ENCODE measurements around the gene SLC44A2. TPM values are rescaled to one million over a fixed set of nuclear protein-coding genes. Genes with fewer than 3 reads are reported as not detected.

Gene SLC44A2
- total RNA-seq, 3 donors from 2014 or later (not counting 1 experiment from before 2014, with no cell fraction given): 231 to 306 (median 279) TPM

DNA sequence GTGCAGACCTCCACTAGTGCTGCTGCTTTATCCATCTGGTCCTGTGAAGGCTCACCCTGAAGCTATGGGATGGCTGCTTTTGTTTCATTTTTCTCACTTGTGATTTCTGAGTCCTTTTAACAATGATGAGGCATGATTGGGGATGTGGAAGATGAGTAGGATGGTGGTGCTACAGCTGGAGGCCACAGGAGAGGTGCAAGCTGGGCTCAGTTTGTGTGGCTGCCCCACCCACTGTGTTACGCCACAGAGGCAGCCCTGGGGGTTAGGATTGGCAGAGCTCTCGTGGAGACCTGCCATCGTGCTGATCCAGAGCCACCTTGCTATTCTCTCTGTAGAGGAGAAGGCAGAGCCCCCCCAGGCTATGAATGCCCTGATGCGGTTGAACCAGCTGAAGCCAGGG lies 56.3 kb downstream of the SLC44A2 start:
- intact Hi-C loops (cut with micrococcal nuclease): no loop called here
- Histone ChIP-seq H3K27me3 (ENCODE audit: control insufficient read depth, insufficient read depth, low read length) (no peaks in the 10 kb centered on the region), H3K4me1 (ENCODE audit: control insufficient read depth, insufficient read depth, low read length) (no peaks in the 10 kb centered on the region), H3K27ac (ENCODE audit: low read length) (no peak overlapping the region), H3K36me3 (ENCODE audit: control insufficient read depth, insufficient read depth, low read length) (peaks cover 96% of the 10 kb centered on the region), H3K9me3 (ENCODE audit: control insufficient read depth, insufficient read depth, low read length) (no peaks in the 10 kb centered on the region), H3K4me3 (ENCODE audit: low read length) (no peak overlapping the region)
- Mint-ChIP-seq H3K27me3 (ENCODE audit: low read depth in 2 of 2) (no peaks in the 10 kb centered on the region), H3K4me3 (no peak overlapping the region), H3K9me3 (no peaks in the 10 kb centered on the region), H3K27ac (no peak overlapping the region), H3K4me1 (peaks cover 0 to 4% of the 10 kb centered on the region in 2 donors), H3K36me3 (peaks cover 14% of the 10 kb centered on the region)
- no peak for TF ChIP-seq CTCF (IDR thresholded peaks at IDR 0.05)
- 93% methylated on average over 4 of the region's 4 CpGs for WGBS (ENCODE audit: insufficient coverage)
- DNase-seq (no peak), ATAC-seq (no peak)

DNA sequence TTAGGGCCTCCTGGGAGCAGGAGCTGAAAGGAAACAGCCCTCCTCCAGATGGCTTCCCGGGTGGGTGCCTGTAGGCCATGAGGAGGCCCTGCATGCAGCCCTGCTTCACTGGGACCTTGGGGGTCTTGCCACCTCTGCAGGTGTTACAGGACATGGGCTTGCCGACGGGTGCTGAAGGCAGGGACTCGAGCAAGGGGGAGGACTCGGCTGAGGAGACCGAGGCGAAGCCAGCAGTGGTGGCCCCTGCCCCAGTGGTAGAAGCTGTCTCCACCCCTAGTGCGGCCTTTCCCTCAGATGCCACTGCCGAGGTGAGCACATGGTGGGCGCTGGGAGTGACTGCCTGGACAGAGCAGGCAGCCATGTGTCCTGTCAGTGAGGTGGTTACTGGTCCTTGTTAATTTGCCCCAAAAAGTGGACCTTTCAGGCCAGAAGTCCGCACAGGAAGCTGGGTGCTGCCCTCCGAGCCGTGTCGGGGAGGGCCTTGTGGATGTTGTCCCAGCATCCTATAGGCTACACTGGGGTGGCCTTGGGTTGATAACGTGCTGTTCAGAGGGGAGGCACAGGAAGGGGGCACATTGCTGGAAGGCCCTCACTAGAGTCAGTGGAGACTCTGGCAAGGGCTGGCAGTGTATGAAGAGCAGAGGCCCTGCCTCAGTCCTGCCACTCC lies 57.2 kb downstream of the SLC44A2 start:
- Histone ChIP-seq H3K36me3 (ENCODE audit: control insufficient read depth, insufficient read depth, low read length) (peaks cover 94% of the 10 kb centered on the region), H3K4me3 (ENCODE audit: low read length) (no peak overlapping the region), H3K9me3 (ENCODE audit: control insufficient read depth, insufficient read depth, low read length) (no peaks in the 10 kb centered on the region), H3K27me3 (ENCODE audit: control insufficient read depth, insufficient read depth, low read length) (no peaks in the 10 kb centered on the region), H3K27ac (ENCODE audit: low read length) (no peak overlapping the region), H3K4me1 (ENCODE audit: control insufficient read depth, insufficient read depth, low read length) (no peaks in the 10 kb centered on the region)
- intact Hi-C loops (cut with micrococcal nuclease): no loop called here
- Mint-ChIP-seq H3K36me3 (peaks cover 14% of the 10 kb centered on the region), H3K4me1 (peaks cover 0 to 4% of the 10 kb centered on the region in 2 donors), H3K27ac (peak overlapping the region in 1 of 2 donors; percentile 18), H3K27me3 (ENCODE audit: low read depth in 2 of 2) (no peaks in the 10 kb centered on the region), H3K4me3 (no peak overlapping the region), H3K9me3 (no peaks in the 10 kb centered on the region)
- WGBS (ENCODE audit: insufficient coverage): 97% methylated on average over 15 of the region's 15 CpGs
- DNase-seq (no peak), ATAC-seq (no peak)
- no peak for TF ChIP-seq CTCF (IDR thresholded peaks at IDR 0.05)

GRCh38 chr19:10683064-10683426 lies 57.7 kb downstream of the SLC44A2 start:
- no peaks in the 10 kb centered on the region for H3K27me3 ChIP-seq (ENCODE audit: control insufficient read depth, insufficient read depth, low read length)
- no peaks in the 10 kb centered on the region for H3K4me1 ChIP-seq (ENCODE audit: control insufficient read depth, insufficient read depth, low read length)
- Mint-ChIP-seq H3K27ac (peak overlapping the region in 1 of 2 donors; percentile 18), H3K36me3 (peaks cover 14% of the 10 kb centered on the region), H3K4me1 (peaks cover 0 to 4% of the 10 kb centered on the region in 2 donors), H3K9me3 (no peaks in the 10 kb centered on the region), H3K27me3 (ENCODE audit: low read depth in 2 of 2) (no peaks in the 10 kb centered on the region), H3K4me3 (no peak overlapping the region)
- H3K27ac ChIP-seq (ENCODE audit: low read length): no peak overlapping the region
- no peak for ATAC-seq
- peaks cover 94% of the 10 kb centered on the region for H3K36me3 ChIP-seq (ENCODE audit: control insufficient read depth, insufficient read depth, low read length)
- no peak overlapping the region for H3K4me3 ChIP-seq (ENCODE audit: low read length)
- 97% methylated on average over 15 of the region's 15 CpGs for WGBS (ENCODE audit: insufficient coverage)
- H3K9me3 ChIP-seq (ENCODE audit: control insufficient read depth, insufficient read depth, low read length): no peaks in the 10 kb centered on the region
- intact Hi-C loops (cut with micrococcal nuclease): no loop called here
- TF ChIP-seq CTCF (IDR thresholded peaks at IDR 0.05): no peak
- no peak for DNase-seq

- no peak overlapping the region for H3K27ac Mint-ChIP-seq
- H3K9me3 Mint-ChIP-seq: no peaks in the 10 kb centered on the region
- no peaks in the 10 kb centered on the region for H3K27me3 ChIP-seq (ENCODE audit: control insufficient read depth, insufficient read depth, low read length)
- intact Hi-C loops (cut with micrococcal nuclease): no loop called here
- no peak overlapping the region for H3K27ac ChIP-seq (ENCODE audit: low read length)
- no peak overlapping the region for H3K4me3 ChIP-seq (ENCODE audit: low read length)
- H3K9me3 ChIP-seq (ENCODE audit: control insufficient read depth, insufficient read depth, low read length): no peaks in the 10 kb centered on the region
- H3K27me3 Mint-ChIP-seq (ENCODE audit: low read depth in 2 of 2): no peaks in the 10 kb centered on the region
- 98% methylated on average over 21 of the region's 21 CpGs for WGBS (ENCODE audit: insufficient coverage)
- DNase-seq: no peak
- no peaks in the 10 kb centered on the region for H3K4me1 ChIP-seq (ENCODE audit: control insufficient read depth, insufficient read depth, low read length)
- no peak for TF ChIP-seq CTCF (IDR thresholded peaks at IDR 0.05)
- peaks cover 0 to 4% of the 10 kb centered on the region in 2 donors for H3K4me1 Mint-ChIP-seq
- peaks cover 94% of the 10 kb centered on the region for H3K36me3 ChIP-seq (ENCODE audit: control insufficient read depth, insufficient read depth, low read length)
- no peak overlapping the region for H3K4me3 Mint-ChIP-seq
- peak in 1 of 3 donors; percentile 7 for ATAC-seq
- H3K36me3 Mint-ChIP-seq: peaks cover 8% of the 10 kb centered on the region
Observed at GRCh38 chr19:10683582-10683981, 58.2 kb downstream of the SLC44A2 start.

Measured in natural killer cell (primary cell).